Measurements from ENCODE around the gene MRM1. TPM values are rescaled to one million over a fixed set of nuclear protein-coding genes. Genes with fewer than 3 reads are reported as not detected.

The MRM1 gene
- total RNA-seq, 3 donors from 2014 or later (not counting 1 experiment from before 2014, with no cell fraction given), result 1.3 to 2.8 (median 1.7) TPM

DNA sequence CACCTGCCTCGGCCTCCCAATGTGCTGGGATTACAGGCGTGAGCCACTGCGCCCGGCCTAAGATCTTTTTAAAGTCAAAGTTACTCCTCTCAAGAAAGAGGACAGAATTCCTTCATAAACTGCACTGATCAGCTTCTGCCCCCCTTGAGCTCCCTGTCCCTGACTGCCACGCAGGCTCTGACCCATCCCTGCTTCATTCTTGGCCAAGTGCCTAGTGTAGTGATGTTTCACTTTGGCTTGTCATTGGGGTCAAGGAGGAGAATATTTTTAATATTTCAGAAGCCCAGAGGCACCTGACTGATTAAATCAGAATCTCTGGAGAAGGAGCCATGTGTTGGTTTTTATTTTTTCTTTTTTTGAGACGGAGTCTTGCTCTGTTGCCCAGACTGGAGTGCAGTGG is 9.1 kb downstream of the MRM1 start:
- Mint-ChIP-seq H3K4me1 (peaks cover 8 to 20% of the 10 kb centered on the region in 2 donors), H3K27me3 (ENCODE audit: low read depth in 2 of 2) (no peaks in the 10 kb centered on the region), H3K36me3 (no peaks in the 10 kb centered on the region), H3K27ac (no peak overlapping the region), H3K4me3 (no peak overlapping the region), H3K9me3 (no peaks in the 10 kb centered on the region)
- Histone ChIP-seq H3K4me3 (ENCODE audit: low read length) (no peak overlapping the region), H3K27me3 (ENCODE audit: control insufficient read depth, insufficient read depth, low read length) (no peaks in the 10 kb centered on the region), H3K9me3 (ENCODE audit: control insufficient read depth, insufficient read depth, low read length) (no peaks in the 10 kb centered on the region), H3K4me1 (ENCODE audit: control insufficient read depth, insufficient read depth, low read length) (peaks cover 9% of the 10 kb centered on the region), H3K27ac (ENCODE audit: low read length) (no peak overlapping the region), H3K36me3 (ENCODE audit: control insufficient read depth, insufficient read depth, low read length) (no peaks in the 10 kb centered on the region)
- DNase-seq (no peak), ATAC-seq (no peak)
- WGBS (ENCODE audit: insufficient coverage), result 91% methylated on average over 5 of the region's 6 CpGs
- intact Hi-C loops (cut with micrococcal nuclease), result no loop called here
- TF ChIP-seq, protein P1, sequence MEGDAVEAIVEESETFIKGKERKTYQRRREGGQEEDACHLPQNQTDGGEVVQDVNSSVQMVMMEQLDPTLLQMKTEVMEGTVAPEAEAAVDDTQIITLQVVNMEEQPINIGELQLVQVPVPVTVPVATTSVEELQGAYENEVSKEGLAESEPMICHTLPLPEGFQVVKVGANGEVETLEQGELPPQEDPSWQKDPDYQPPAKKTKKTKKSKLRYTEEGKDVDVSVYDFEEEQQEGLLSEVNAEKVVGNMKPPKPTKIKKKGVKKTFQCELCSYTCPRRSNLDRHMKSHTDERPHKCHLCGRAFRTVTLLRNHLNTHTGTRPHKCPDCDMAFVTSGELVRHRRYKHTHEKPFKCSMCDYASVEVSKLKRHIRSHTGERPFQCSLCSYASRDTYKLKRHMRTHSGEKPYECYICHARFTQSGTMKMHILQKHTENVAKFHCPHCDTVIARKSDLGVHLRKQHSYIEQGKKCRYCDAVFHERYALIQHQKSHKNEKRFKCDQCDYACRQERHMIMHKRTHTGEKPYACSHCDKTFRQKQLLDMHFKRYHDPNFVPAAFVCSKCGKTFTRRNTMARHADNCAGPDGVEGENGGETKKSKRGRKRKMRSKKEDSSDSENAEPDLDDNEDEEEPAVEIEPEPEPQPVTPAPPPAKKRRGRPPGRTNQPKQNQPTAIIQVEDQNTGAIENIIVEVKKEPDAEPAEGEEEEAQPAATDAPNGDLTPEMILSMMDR (IDR thresholded peaks at IDR 0.05), result no peak

DNA sequence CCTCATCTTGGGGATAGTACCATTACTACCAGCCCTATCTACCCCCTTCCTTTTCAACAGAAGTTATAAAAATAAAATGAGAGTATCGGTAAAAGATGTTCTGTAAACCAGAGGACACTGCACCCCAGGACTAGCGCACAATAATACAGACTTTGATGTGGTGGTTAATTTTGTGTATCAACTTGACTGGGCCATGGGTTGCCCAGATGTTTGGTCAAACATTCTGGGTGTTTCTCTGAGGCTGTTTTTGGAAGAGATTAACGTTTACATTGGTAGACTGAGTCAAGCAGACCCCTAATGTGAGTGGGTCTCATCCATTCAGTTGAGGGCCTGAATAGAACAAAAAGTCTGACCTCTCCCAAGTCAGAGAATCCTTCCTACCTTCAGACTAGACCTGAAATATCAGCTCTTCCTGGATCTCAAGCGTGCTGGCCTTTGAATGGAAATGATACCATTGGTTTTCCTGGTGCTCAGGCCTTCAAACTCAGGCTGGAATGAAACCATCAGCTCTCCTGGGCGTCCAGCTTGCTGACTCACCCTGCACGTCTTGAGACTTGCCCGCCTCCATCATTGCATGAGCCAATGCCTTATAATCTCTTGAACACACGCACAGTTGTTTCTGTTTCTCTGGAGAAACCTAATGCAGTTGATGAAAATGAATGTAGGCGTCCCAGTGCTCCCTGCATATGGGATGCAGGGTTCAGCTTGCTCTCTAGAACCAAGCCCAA is 10.1 kb downstream of the MRM1 start:
- H3K27ac ChIP-seq (ENCODE audit: low read length), result no peak overlapping the region
- 88% methylated on average over 9 of the region's 9 CpGs for WGBS (ENCODE audit: insufficient coverage)
- Mint-ChIP-seq H3K4me1 (peaks cover 0 to 12% of the 10 kb centered on the region in 2 donors), H3K9me3 (no peaks in the 10 kb centered on the region), H3K4me3 (no peak overlapping the region), H3K27me3 (ENCODE audit: low read depth in 2 of 2) (no peaks in the 10 kb centered on the region), H3K27ac (no peak overlapping the region), H3K36me3 (no peaks in the 10 kb centered on the region)
- intact Hi-C loops (cut with micrococcal nuclease), result no loop called here
- DNase-seq (no peak), ATAC-seq (no peak)
- TF ChIP-seq, protein P1 (IDR thresholded peaks at IDR 0.05), result no peak
- H3K4me1 ChIP-seq (ENCODE audit: control insufficient read depth, insufficient read depth, low read length), result peaks cover 9% of the 10 kb centered on the region
- H3K9me3 ChIP-seq (ENCODE audit: control insufficient read depth, insufficient read depth, low read length), result no peaks in the 10 kb centered on the region
- no peaks in the 10 kb centered on the region for H3K36me3 ChIP-seq (ENCODE audit: control insufficient read depth, insufficient read depth, low read length)
- no peak overlapping the region for H3K4me3 ChIP-seq (ENCODE audit: low read length)
- H3K27me3 ChIP-seq (ENCODE audit: control insufficient read depth, insufficient read depth, low read length), result no peaks in the 10 kb centered on the region

DNA sequence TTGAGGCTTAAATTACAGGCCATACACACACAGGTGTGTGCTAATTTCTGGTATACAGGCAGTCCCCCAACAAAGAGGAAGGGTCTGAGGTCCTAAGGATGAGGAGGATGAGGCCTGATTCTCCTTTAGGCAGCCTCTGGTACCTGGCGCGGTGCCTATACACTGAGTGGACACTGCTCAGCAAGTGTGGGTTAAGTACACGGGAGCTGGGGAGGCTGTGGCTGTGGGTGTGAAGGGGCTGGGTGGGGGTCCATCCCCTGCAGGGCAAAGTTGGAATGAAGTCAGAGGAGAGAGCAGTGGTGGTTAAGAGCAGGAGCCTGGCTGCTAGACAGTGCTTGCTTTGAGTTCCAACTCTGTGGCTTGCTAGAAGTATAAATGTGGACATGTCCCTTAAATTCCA is 10.9 kb downstream of the MRM1 start:
- H3K36me3 Mint-ChIP-seq, result no peaks in the 10 kb centered on the region
- peaks cover 0 to 12% of the 10 kb centered on the region in 2 donors for H3K4me1 Mint-ChIP-seq
- Histone ChIP-seq H3K4me1 (ENCODE audit: control insufficient read depth, insufficient read depth, low read length) (peaks cover 9% of the 10 kb centered on the region), H3K27me3 (ENCODE audit: control insufficient read depth, insufficient read depth, low read length) (no peaks in the 10 kb centered on the region), H3K27ac (ENCODE audit: low read length) (no peak overlapping the region), H3K4me3 (ENCODE audit: low read length) (no peak overlapping the region), H3K9me3 (ENCODE audit: control insufficient read depth, insufficient read depth, low read length) (no peaks in the 10 kb centered on the region), H3K36me3 (ENCODE audit: control insufficient read depth, insufficient read depth, low read length) (no peaks in the 10 kb centered on the region)
- WGBS (ENCODE audit: insufficient coverage), result 75% methylated on average over 3 of the region's 3 CpGs
- ATAC-seq (no peak), DNase-seq (no peak)
- no peak overlapping the region for H3K4me3 Mint-ChIP-seq
- intact Hi-C loops (cut with micrococcal nuclease), result no loop called here
- no peaks in the 10 kb centered on the region for H3K9me3 Mint-ChIP-seq
- H3K27me3 Mint-ChIP-seq (ENCODE audit: low read depth in 2 of 2), result no peaks in the 10 kb centered on the region
- TF ChIP-seq, protein P1 (IDR thresholded peaks at IDR 0.05), result no peak
- no peak overlapping the region for H3K27ac Mint-ChIP-seq

DNA sequence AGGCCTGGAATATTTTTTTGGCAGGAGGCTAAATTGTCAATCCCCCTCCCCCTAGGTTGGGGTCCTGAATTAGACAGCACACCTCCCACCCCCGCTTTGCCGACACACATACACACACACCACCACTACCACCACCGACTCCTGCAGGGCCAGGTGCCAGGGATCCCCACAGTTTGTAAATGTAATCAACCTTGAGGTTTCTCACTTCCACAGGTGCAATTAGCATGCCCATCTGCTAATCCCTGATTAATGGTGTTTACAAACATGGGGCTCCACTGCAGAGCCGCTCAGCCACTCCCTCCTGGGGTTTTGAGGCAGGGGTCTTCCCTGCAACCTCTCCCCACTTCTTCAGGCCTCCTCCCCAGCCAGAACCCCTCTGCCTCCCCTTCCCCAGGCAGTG is 11.8 kb downstream of the MRM1 start:
- H3K36me3 Mint-ChIP-seq, result no peaks in the 10 kb centered on the region
- no peaks in the 10 kb centered on the region for H3K9me3 Mint-ChIP-seq
- H3K4me3 Mint-ChIP-seq, result no peak overlapping the region
- TF ChIP-seq, protein P1 (IDR thresholded peaks at IDR 0.05), result no peak
- no peaks in the 10 kb centered on the region for H3K27me3 ChIP-seq (ENCODE audit: control insufficient read depth, insufficient read depth, low read length)
- no peak for DNase-seq
- peaks cover 9% of the 10 kb centered on the region for H3K4me1 ChIP-seq (ENCODE audit: control insufficient read depth, insufficient read depth, low read length)
- H3K9me3 ChIP-seq (ENCODE audit: control insufficient read depth, insufficient read depth, low read length), result no peaks in the 10 kb centered on the region
- no peaks in the 10 kb centered on the region for H3K27me3 Mint-ChIP-seq (ENCODE audit: low read depth in 2 of 2)
- no peak overlapping the region for H3K27ac ChIP-seq (ENCODE audit: low read length)
- no peak overlapping the region for H3K4me3 ChIP-seq (ENCODE audit: low read length)
- intact Hi-C loops (cut with micrococcal nuclease), result no loop called here
- no peak overlapping the region for H3K27ac Mint-ChIP-seq
- peaks cover 0 to 7% of the 10 kb centered on the region in 2 donors for H3K4me1 Mint-ChIP-seq
- no peaks in the 10 kb centered on the region for H3K36me3 ChIP-seq (ENCODE audit: control insufficient read depth, insufficient read depth, low read length)
- WGBS (ENCODE audit: insufficient coverage), result 86% methylated on average over 4 of the region's 4 CpGs
- ATAC-seq, result no peak

All from natural killer cell (primary cell).